OCI-LY7 (cell line): ENCODE results near the gene ZYX. TPM values are rescaled to one million over a fixed set of nuclear protein-coding genes. Genes with fewer than 3 reads are reported as not detected.

Experiments
- BruUV-seq: library from RNA; stranded (reverse); fragments of 400-500 nt; replicated peaks from 2 replicates; lab custom pipeline; 2021; lab: Mats Ljungman, UMichigan
- CTCF ChIA-PET: fragments of 300-600 bp; sonication (Branson Sonifier 250); formaldehyde crosslinking; loops from one replicate; lab custom pipeline; 2022; ENCODE audit warnings: antibody characterized with exemption; ENCODE audit not compliant: unreplicated experiment; lab: Charles Lee
- POLR2A ChIA-PET: fragments of 300-600 bp; sonication (Branson Sonifier 250); formaldehyde crosslinking; loops from one replicate; lab custom pipeline; 2022; ENCODE audit warnings: antibody characterized with exemption; lab: Charles Lee
- DNase-seq: peaks from one replicate; pipeline ENCODE4 v3.0.0-alpha.2; 2015; ENCODE audit warnings: low spot score
- H2AFZ ChIP-seq: fragments of 200-600 bp; sonication (generic), shearing (Covaris generic); 2 replicates; pipeline ENCODE4 v1.6.1; 2014; ENCODE audit warnings: mild to moderate bottlenecking, antibody characterized with exemption, low read length, moderate library complexity
- H3K27ac ChIP-seq: fragments of 200-600 bp; sonication (generic); 2 replicates; pipeline ENCODE4 v1.5.1; 2014; ENCODE audit warnings: mixed run types, low read depth, mild to moderate bottlenecking, moderate library complexity, low read length, inconsistent platforms; ENCODE audit not compliant: poor library complexity, severe bottlenecking
- H3K36me3 ChIP-seq: fragments of 200-600 bp; sonication (generic); 2 replicates; pipeline ENCODE4 v1.6.1; 2014; ENCODE audit warnings: mild to moderate bottlenecking, antibody characterized with exemption, low read length, moderate library complexity, mixed read lengths; ENCODE audit not compliant: insufficient read depth
- H3K4me1 ChIP-seq: fragments of 200-600 bp; sonication (generic); 2 replicates; pipeline ENCODE4 v1.5.1; 2014; ENCODE audit warnings: mild to moderate bottlenecking, low read length; ENCODE audit not compliant: insufficient read depth, poor library complexity, severe bottlenecking
- H3K4me2 ChIP-seq: fragments of 200-600 bp; sonication (generic); 2 replicates; pipeline ENCODE4 v1.6.1; 2014; ENCODE audit warnings: mild to moderate bottlenecking, low read length
- H3K4me3 ChIP-seq: fragments of 200-600 bp; sonication (generic); 2 replicates; pipeline ENCODE4 v1.5.1; 2014; ENCODE audit warnings: mild to moderate bottlenecking, low read depth, low read length; ENCODE audit not compliant: poor library complexity, severe bottlenecking
- H3K79me2 ChIP-seq: fragments of 200-600 bp; sonication (generic); 2 replicates; pipeline ENCODE4 v1.6.1; 2016; ENCODE audit warnings: low read depth, mild to moderate bottlenecking, low read length, moderate library complexity, mixed read lengths; ENCODE audit not compliant: insufficient read depth
- H3K9me2 ChIP-seq: fragments of 200-600 bp; sonication (generic); 2 replicates; pipeline ENCODE4 v1.6.1; 2016; ENCODE audit warnings: mild to moderate bottlenecking, low read length, mixed read lengths; ENCODE audit not compliant: insufficient read depth
- H3K9me3 ChIP-seq: fragments of 200-600 bp; sonication (generic); 2 replicates; pipeline ENCODE4 v1.6.1; 2014; ENCODE audit warnings: mild to moderate bottlenecking, mixed run types, low read length, mixed read lengths
- H4K20me1 ChIP-seq: fragments of 200-600 bp; sonication (generic); 2 replicates; pipeline ENCODE4 v1.6.1; 2014; ENCODE audit warnings: mild to moderate bottlenecking, antibody characterized with exemption, low read length, moderate library complexity, mixed read lengths; ENCODE audit not compliant: insufficient read depth
- EZH2phosphoT487 ChIP-seq: fragments of 200-600 bp; sonication (generic); IDR thresholded peaks from 2 replicates; pipeline ENCODE4 v1.6.1; 2018; ENCODE audit warnings: low read depth, borderline replicate concordance, mild to moderate bottlenecking, mixed run types, antibody characterized with exemption, low read length, moderate library complexity, mixed read lengths
- intact Hi-C: fragments of 100-400 bp; cut with micrococcal nuclease; formaldehyde crosslinking; loops from one replicate; pipeline ENCODE4 v1.10.0; 2022; ENCODE audit not compliant: unreplicated experiment
- total RNA-seq, 2 experiments: library from RNA; depleted of rRNA in 1 of 2; stranded (reverse); fragments of >200 nt in 1 of 2; shearing (Covaris generic) in 1 of 2; gene quantifications; 2 replicates each; pipeline ENCODE4 v1.2.3, GENCODE V29; 2014 to 2022
- TF ChIP-seq, protein P1 (sequence below): fragments of 200-600 bp; sonication (generic); conservative IDR thresholded peaks from 2 replicates; pipeline ENCODE4 v1.5.1; 2014; ENCODE audit warnings: mild to moderate bottlenecking, antibody characterized with exemption, low read length, moderate library complexity, mixed read lengths

The ZYX gene
- total RNA-seq, 2 experiments from 2014 or later: 0.44 to 4.2 TPM

DNA sequence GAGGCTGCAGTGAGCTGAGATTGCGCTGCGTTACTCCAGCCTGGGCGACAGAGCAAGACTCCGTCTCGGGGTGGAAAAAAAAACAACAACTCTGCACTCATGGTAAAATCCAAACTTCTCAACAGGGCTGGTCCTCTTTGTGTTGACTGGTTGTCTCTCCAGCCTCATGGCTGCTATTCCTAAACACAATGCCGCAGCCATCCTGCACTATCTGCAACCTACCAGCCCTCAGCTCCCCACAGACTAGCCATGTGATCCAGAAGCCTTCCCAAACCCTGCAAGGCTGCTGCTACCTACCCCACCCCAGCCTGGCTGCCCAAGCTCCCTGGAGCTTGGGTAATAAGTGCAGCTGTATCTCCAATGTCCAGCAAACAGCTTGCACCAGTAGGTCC lies 11.7 kb downstream of the ZYX start:
- ChIA-PET POLR2A (interaction anchor here (0.6 kb wide), 1 partner anchor 753 kb away, joined by 3 read pairs; no protein-coding TSS in a partner anchor), CTCF (no interaction called here)
- no peak overlapping the region for H3K4me2 ChIP-seq
- H4K20me1 ChIP-seq: no peaks in the 10 kb centered on the region
- H3K27ac ChIP-seq: no peak overlapping the region
- intact Hi-C loops: no loop called here
- no peaks in the 10 kb centered on the region for H3K36me3 ChIP-seq
- TF ChIP-seq EZH2phosphoT487: no peak
- TF ChIP-seq, protein P1, sequence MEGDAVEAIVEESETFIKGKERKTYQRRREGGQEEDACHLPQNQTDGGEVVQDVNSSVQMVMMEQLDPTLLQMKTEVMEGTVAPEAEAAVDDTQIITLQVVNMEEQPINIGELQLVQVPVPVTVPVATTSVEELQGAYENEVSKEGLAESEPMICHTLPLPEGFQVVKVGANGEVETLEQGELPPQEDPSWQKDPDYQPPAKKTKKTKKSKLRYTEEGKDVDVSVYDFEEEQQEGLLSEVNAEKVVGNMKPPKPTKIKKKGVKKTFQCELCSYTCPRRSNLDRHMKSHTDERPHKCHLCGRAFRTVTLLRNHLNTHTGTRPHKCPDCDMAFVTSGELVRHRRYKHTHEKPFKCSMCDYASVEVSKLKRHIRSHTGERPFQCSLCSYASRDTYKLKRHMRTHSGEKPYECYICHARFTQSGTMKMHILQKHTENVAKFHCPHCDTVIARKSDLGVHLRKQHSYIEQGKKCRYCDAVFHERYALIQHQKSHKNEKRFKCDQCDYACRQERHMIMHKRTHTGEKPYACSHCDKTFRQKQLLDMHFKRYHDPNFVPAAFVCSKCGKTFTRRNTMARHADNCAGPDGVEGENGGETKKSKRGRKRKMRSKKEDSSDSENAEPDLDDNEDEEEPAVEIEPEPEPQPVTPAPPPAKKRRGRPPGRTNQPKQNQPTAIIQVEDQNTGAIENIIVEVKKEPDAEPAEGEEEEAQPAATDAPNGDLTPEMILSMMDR: no peak
- no peak overlapping the region for H3K4me3 ChIP-seq
- H3K79me2 ChIP-seq: no peaks in the 10 kb centered on the region
- no peak for DNase-seq
- H2AFZ ChIP-seq: no peak overlapping the region
- H3K4me1 ChIP-seq: no peaks in the 10 kb centered on the region
- H3K9me2 ChIP-seq: no peaks in the 10 kb centered on the region
- BruUV-seq: no TSS peak
- H3K9me3 ChIP-seq: no peaks in the 10 kb centered on the region

DNA sequence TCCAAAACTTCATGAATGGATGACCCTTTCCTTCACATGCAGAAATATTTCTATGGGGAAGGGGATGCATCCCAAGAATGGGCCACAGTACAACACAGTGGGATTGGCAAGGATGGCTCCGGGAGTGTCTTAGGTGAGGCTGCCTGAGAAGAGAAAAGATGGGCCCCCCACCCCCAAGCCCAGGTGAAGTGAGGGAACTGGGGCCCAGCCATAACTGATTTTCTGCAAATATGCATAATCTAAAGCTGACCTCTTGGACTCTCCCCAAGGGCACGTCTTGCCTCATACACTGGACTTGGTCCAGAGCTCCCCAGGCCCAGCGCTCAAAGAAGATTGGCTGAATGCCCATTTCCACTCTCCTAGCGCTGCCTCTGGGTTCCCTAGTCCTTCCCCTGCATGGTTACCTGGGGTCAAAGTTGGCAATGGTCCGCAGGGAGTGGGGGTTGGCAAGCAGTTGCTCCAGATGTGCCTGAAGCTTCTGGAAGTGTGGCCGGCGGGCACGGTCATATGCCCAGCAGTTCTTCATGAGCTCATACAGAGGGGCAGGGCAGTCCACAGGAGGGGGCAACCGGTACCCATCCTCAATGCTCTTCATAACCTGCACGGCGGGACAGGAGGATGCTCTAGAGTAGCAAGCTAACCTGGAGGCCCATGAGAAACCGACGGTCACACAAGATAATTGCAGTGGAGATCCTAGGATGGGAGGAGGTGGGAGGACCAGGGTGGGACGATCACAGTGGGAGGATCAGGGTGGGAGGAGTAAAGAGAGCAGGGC lies 12.3 kb downstream of the ZYX start:
- H3K4me1 ChIP-seq: no peaks in the 10 kb centered on the region
- POLR2A ChIA-PET: interaction anchor here (0.6 kb wide), 1 partner anchor 119 kb away, joined by 6 read pairs; no protein-coding TSS in a partner anchor
- no peak overlapping the region for H2AFZ ChIP-seq
- H3K4me3 ChIP-seq: no peak overlapping the region
- no peaks in the 10 kb centered on the region for H3K36me3 ChIP-seq
- no peaks in the 10 kb centered on the region for H4K20me1 ChIP-seq
- no peak for TF ChIP-seq EZH2phosphoT487
- TF ChIP-seq, protein P1: no peak
- no peaks in the 10 kb centered on the region for H3K9me2 ChIP-seq
- no peaks in the 10 kb centered on the region for H3K79me2 ChIP-seq
- intact Hi-C loops: no loop called here
- CTCF ChIA-PET: no interaction called here
- H3K9me3 ChIP-seq: no peaks in the 10 kb centered on the region
- H3K27ac ChIP-seq: no peak overlapping the region
- no peak for DNase-seq
- H3K4me2 ChIP-seq: no peak overlapping the region
- no TSS peak for BruUV-seq

DNA sequence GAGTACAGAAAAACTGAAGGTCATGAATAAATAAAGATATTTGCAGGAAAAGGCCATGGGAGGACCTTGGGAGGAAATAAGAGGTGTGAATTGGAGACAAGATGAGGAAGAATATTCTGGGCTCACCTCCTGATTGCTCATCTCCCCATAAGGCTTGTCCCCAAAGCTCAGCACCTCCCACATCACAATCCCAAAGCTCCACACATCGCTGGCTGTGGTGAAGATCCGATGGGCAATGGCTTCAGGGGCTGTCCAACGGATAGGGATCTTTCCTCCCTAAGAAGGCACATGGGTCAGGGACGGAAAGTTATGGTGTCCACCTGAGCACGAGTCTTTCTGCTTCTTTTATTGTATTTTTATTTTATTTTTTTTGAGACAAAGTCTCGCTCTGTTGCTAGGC lies 12.9 kb downstream of the ZYX start:
- Histone ChIP-seq H3K9me2 (no peaks in the 10 kb centered on the region), H3K9me3 (no peaks in the 10 kb centered on the region), H2AFZ (no peak overlapping the region), H3K79me2 (no peaks in the 10 kb centered on the region), H3K4me3 (no peak overlapping the region), H3K4me2 (no peak overlapping the region), H3K27ac (no peak overlapping the region), H3K4me1 (no peaks in the 10 kb centered on the region), H3K36me3 (no peaks in the 10 kb centered on the region), H4K20me1 (no peaks in the 10 kb centered on the region)
- BruUV-seq: no TSS peak
- TF ChIP-seq EZH2phosphoT487: no peak
- TF ChIP-seq, protein P1: no peak
- intact Hi-C loops: no loop called here
- POLR2A ChIA-PET: interaction anchor here (0.6 kb wide), 1 partner anchor 119 kb away, joined by 6 read pairs; no protein-coding TSS in a partner anchor
- CTCF ChIA-PET: no interaction called here
- DNase-seq: no peak
